AG09319 (cell line): ENCODE results near the gene KDM4C.

Source experiments
- DNase-seq: peaks from one replicate; pipeline ENCODE4 v3.0.0-alpha.2; 2010; ENCODE audit warnings: low read depth; ENCODE audit errors: extremely low read depth
- CTCF ChIP-seq: IDR thresholded peaks from 2 replicates; pipeline ENCODE4 v1.5.1; 2011; ENCODE audit warnings: low read depth, mild to moderate bottlenecking, inconsistent platforms, low read length, moderate library complexity

Gene KDM4C

DNA sequence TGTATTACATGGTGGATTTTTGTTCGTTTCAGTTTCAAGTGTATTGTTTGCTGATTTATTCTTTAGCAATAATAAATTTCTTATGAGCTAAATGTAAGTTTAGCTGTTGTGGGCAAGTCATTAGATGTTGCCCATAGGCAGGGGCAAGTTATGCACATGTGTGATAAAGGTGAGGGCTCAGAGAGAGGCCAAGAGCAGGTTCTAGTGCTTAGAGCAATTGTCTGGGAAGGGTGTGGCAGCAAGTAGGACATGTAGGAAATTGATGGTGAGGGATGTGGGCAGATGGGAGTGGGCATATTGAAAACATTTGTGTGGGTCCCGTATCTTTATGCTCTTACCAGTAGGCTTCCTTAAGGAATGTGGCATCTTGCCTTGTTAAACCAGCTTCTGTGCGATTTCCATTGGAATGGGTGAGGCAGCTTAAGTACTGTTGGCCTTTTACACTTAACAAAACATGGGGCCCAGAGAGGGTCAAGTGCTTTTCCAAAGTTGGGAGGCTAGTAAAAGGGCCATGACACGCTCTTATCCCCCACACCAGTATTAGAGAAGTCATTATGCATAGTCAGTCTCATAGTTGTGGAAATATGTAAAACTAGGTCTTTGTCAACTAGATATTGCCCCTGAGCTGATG, 60.6 kb downstream of the KDM4C start:
- no peak for DNase-seq
- TF ChIP-seq CTCF: no peak

DNA sequence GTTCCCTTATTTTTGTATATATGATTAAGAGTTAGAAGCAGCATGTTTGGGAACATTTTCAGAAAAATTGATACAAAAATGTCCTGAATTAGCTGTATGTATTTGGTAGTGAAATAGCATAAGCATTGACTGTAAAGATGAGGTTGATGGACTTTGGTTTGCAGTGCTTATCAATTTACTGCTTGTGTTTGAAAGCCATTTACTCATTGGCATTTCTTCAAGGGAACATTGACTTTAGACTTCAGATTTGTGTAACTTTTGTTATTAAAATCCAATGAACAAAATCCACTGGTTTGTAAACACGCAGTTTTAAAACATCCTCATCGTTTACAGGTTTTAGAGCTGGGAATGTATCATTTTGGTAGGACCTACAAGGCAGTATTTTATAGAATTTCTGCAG, 61.3 kb downstream of the KDM4C start:
- TF ChIP-seq CTCF: no peak
- no peak for DNase-seq

DNA sequence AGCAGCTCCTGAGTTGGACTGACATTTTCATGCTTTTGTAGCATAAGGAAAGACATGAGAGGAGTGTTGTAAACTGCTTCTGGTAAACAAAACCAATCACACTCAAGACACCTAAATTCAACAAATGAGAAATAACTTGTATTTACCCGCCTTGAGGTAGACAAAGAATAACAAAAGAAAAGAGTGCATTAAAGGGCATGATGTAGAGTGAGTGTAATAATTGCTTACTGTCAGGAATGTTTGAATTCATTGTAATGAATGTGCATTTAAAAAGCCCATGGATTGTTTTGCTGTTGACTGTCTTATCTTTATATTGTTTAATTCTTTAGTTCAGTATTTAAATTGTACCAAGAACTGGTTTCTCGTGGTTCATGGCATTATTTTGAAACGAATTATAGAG, 61.8 kb downstream of the KDM4C start:
- no peak for TF ChIP-seq CTCF
- no peak for DNase-seq

GRCh38 chr9:6822696-6823095, 64.9 kb downstream of the KDM4C start:
- no peak for DNase-seq
- TF ChIP-seq CTCF: no peak

DNA sequence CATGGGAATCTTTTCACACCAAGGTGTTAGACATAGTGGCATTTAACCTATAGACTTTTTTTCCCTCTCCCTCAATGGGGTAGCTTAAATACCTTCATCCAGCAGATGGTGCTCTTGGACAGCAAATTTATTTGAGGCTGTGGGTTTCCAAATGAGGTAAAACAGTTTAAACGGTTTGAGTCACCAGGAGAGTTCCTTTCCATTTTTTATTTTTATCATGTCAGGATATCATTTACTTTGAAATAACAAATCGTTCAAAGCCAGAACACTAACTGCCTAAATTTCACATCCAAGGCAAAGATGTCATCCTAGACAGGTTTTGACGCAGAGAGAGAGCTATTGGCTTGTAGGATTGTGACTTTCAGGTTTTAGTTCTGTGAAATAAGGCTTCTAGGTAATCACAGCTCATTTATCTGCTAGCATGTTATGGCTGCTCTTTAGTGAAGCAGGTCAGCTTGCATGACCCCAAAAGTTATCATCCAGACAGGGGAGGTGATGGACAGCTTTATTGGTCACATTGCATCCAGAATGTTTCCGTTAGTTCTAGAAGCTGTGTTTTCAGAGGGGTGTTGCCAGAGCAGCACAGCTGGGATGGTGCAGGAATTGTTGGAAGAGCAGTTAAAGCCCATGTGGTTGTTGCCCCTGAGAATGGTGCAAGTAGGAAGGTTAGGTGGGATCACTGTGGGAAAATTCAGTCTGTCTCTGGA, 69.8 kb downstream of the KDM4C start:
- DNase-seq: no peak
- TF ChIP-seq CTCF: peak; percentile 42

GRCh38 chr9:6829027-6829426, 71.3 kb downstream of the KDM4C start:
- no peak for TF ChIP-seq CTCF
- no peak for DNase-seq

DNA sequence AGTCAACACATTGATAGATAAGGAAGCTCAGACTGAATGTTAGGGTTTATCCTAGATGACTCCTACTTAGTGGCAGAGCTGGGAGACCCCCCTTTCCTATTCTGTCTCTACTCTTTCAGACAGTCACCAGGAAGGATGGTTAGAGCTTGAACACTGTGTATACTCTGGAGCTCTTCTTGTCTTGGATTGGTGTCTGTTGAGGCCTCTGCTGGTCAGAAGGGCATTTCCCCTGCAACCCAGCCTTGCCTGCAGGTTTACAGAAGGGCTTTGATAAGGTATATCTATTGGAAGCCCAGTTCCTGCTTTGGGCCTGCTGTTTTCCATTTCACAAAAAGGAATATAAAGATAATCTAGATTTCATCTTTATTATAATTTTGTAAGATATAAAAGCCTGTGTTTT, 71.8 kb downstream of the KDM4C start:
- no peak for TF ChIP-seq CTCF
- DNase-seq: no peak
